ENCODE results near the gene IGDCC3.
A peak's percentile ranks its signal among the peaks of the same experiment; 100 is the strongest.

Gene IGDCC3

DNA sequence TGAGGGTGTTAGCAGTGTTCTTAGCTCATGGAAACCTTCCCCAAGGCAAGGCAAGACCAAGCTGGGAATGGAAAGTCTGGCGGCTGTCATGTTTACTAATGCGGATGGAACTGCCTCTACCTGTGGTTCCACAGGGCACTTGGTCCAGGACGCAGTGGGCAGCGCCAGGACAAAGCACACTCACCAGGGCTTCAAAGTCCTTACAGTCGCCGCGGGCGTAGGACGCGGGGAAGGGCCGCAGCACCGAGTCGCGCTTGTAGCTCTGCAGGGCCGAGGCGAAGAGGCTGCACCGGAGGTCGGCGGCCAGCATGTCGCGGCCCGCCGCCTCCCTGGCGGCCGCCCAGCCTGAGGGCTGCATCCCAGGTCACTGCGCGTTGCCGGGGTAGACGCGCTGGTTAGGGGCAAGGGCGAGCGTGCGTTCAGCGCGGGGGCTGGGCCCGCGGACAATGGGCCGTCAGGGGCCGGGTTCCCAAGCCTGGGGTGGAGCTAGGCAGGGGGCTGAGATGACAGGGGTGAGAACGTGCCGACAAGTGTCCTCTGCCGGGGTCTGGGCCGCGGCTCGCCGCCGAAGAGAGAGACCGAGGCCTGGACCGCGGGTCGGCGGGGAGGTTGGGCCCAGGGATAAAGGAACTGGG lies 91.6 kb downstream of the IGDCC3 start:
- H4K20me1 ChIP-seq (ENCODE audit: insufficient read depth), result no peaks in the 10 kb centered on the region
- H3K4me2 ChIP-seq, result peak overlapping the region; percentile 66
- peaks cover 20% of the 10 kb centered on the region for H3K4me1 ChIP-seq (ENCODE audit: low read depth, poor library complexity, severe bottlenecking)
- peak overlapping the region; percentile 97 for H2AFZ ChIP-seq (ENCODE audit: low read depth)
- H3K9ac ChIP-seq, result peak overlapping the region; percentile 67
- TF ChIP-seq, protein P1, sequence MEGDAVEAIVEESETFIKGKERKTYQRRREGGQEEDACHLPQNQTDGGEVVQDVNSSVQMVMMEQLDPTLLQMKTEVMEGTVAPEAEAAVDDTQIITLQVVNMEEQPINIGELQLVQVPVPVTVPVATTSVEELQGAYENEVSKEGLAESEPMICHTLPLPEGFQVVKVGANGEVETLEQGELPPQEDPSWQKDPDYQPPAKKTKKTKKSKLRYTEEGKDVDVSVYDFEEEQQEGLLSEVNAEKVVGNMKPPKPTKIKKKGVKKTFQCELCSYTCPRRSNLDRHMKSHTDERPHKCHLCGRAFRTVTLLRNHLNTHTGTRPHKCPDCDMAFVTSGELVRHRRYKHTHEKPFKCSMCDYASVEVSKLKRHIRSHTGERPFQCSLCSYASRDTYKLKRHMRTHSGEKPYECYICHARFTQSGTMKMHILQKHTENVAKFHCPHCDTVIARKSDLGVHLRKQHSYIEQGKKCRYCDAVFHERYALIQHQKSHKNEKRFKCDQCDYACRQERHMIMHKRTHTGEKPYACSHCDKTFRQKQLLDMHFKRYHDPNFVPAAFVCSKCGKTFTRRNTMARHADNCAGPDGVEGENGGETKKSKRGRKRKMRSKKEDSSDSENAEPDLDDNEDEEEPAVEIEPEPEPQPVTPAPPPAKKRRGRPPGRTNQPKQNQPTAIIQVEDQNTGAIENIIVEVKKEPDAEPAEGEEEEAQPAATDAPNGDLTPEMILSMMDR (conservative IDR thresholded peaks at IDR 0.05; ENCODE audit: low read depth, low read length), result no peak
- H3K27ac ChIP-seq, result peak overlapping the region; percentile 64
- H3K79me2 ChIP-seq (ENCODE audit: insufficient read depth, low read depth), result no peaks in the 10 kb centered on the region
- no peaks in the 10 kb centered on the region for H3K27me3 ChIP-seq (ENCODE audit: insufficient read depth, low read depth)
- H3K36me3 ChIP-seq (ENCODE audit: insufficient read depth), result no peaks in the 10 kb centered on the region
- no peak overlapping the region for H3K4me3 ChIP-seq (IDR thresholded peaks at IDR 0.05; ENCODE audit: insufficient read depth, low read depth, low read length)

DNA sequence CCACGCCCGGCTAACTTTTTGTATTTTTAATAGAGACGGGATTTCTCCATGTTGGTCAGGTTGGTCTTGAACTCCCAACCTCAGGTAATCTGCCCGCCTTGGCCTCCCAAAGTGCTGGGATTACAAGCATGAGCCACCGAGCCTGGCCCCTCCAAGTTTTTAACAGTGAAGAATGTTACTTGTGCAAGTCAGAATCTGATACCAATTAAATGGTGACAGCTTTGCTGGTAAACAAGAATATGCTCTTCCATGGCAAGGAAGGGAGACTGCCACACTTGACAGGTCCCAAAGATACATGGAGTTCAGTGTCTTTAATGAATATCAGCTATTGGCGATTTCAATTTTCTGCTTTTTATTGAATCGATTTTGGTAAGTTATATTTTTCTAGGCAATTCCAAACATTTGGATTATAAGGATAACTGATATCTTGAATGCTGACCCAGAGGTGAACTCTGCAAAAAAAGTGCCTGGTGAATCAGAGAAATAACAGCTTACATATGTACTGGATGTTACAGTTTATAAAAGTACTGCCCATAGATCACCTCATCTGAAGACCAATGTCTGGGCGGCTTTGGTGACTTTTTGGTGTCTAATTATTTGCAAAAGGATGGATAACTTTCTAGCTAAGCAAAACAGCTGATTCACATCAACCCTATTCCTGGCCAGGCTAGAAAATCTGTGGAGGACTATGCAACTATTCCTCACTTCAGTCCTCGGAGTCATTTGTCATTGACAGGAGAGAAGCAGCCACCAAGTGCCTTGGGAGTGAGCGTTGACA lies 92.3 kb downstream of the IGDCC3 start:
- Histone ChIP-seq H3K9ac (peak overlapping the region; percentile 67; the same call in 1 of the 2 replicates), H3K27ac (peak overlapping the region; percentile 64; the same call in 1 of the 2 replicates), H2AFZ (ENCODE audit: low read depth) (peak overlapping the region; percentile 97), H3K79me2 (ENCODE audit: insufficient read depth, low read depth) (no peaks in the 10 kb centered on the region), H3K36me3 (ENCODE audit: insufficient read depth) (no peaks in the 10 kb centered on the region), H4K20me1 (ENCODE audit: insufficient read depth) (no peaks in the 10 kb centered on the region), H3K4me2 (peak overlapping the region; percentile 66), H3K4me3 (IDR thresholded peaks at IDR 0.05; ENCODE audit: insufficient read depth, low read depth, low read length) (no peak overlapping the region), H3K4me1 (ENCODE audit: low read depth, poor library complexity, severe bottlenecking) (peaks cover 20% of the 10 kb centered on the region), H3K27me3 (ENCODE audit: insufficient read depth, low read depth) (no peaks in the 10 kb centered on the region)
- TF ChIP-seq, protein P1 (conservative IDR thresholded peaks at IDR 0.05; ENCODE audit: low read depth, low read length), result no peak

DNA sequence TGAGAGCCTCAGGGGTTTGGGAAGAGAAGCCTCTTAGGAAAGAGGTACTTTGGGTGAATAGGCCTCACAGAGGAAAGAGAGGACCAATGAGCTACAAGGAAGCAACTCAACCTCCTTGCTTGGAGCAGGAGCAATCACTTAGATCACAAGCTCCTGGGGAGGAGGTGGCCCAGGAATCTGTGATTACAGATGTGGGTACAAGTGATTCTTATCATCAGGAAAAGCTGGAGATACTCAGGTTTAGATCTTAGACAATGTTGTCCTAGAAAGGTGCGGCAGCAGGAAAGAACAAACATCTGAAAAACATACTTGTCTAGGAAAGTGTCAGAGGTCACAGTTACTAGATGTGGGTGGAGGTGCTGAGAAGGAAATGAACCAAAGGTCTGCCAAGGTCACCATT lies 99.3 kb downstream of the IGDCC3 start:
- no peak overlapping the region for H2AFZ ChIP-seq (ENCODE audit: low read depth)
- H3K36me3 ChIP-seq (ENCODE audit: insufficient read depth), result no peaks in the 10 kb centered on the region
- H3K4me3 ChIP-seq (IDR thresholded peaks at IDR 0.05; ENCODE audit: insufficient read depth, low read depth, low read length), result no peak overlapping the region
- no peak overlapping the region for H3K4me2 ChIP-seq
- H3K79me2 ChIP-seq (ENCODE audit: insufficient read depth, low read depth), result no peaks in the 10 kb centered on the region
- no peak overlapping the region for H3K9ac ChIP-seq
- no peaks in the 10 kb centered on the region for H4K20me1 ChIP-seq (ENCODE audit: insufficient read depth)
- H3K27ac ChIP-seq, result no peak overlapping the region
- TF ChIP-seq, protein P1 (conservative IDR thresholded peaks at IDR 0.05; ENCODE audit: low read depth, low read length), result no peak
- no peaks in the 10 kb centered on the region for H3K4me1 ChIP-seq (ENCODE audit: low read depth, poor library complexity, severe bottlenecking)
- H3K27me3 ChIP-seq (ENCODE audit: insufficient read depth, low read depth), result no peaks in the 10 kb centered on the region
